Measurements from ENCODE around the gene MAP1B.

The MAP1B gene

GRCh38 chr5:72203251-72203845 is 96.1 kb downstream of the MAP1B start:
- no peaks in the 10 kb centered on the region for H3K9me2 ChIP-seq (ENCODE audit: low read depth, low read length)
- no peaks in the 10 kb centered on the region for H3K4me1 ChIP-seq (ENCODE audit: insufficient read depth, low read length, severe bottlenecking)
- TF ChIP-seq EZH2 (IDR thresholded peaks at IDR 0.05; ENCODE audit: borderline replicate concordance, low read length) (no peak), CTCF (IDR thresholded peaks at IDR 0.05; ENCODE audit: low read length) (no peak)
- no peaks in the 10 kb centered on the region for H3F3A ChIP-seq (ENCODE audit: insufficient read depth, low read length)
- no peak overlapping the region for H3K27ac ChIP-seq (ENCODE audit: low read depth, low read length, poor library complexity, severe bottlenecking)
- H3K9ac ChIP-seq (ENCODE audit: low read length) = no peak overlapping the region
- H3K4me2 ChIP-seq (ENCODE audit: low read length) = no peak overlapping the region
- H3K4me3 ChIP-seq (ENCODE audit: low read depth, low read length, poor library complexity, severe bottlenecking) = no peak overlapping the region
- H3K27me3 ChIP-seq (ENCODE audit: insufficient read depth, low read length) = no peaks in the 10 kb centered on the region
- no peaks in the 10 kb centered on the region for H3K9me3 ChIP-seq (ENCODE audit: low read length)
- H2AFZ ChIP-seq (ENCODE audit: low read length) = no peak overlapping the region
- no peaks in the 10 kb centered on the region for H4K20me1 ChIP-seq (ENCODE audit: insufficient read depth, low read length)
- no peaks in the 10 kb centered on the region for H3K79me2 ChIP-seq (ENCODE audit: insufficient read depth, low read length)
- H3K36me3 ChIP-seq (ENCODE audit: insufficient read depth, low read length) = no peaks in the 10 kb centered on the region; the same call in 1 of the 2 replicates

- Histone ChIP-seq H3K4me3 (ENCODE audit: low read depth, low read length, poor library complexity, severe bottlenecking) (no peak overlapping the region), H3K27ac (ENCODE audit: low read depth, low read length, poor library complexity, severe bottlenecking) (no peak overlapping the region), H3K27me3 (ENCODE audit: insufficient read depth, low read length) (no peaks in the 10 kb centered on the region), H3K9ac (ENCODE audit: low read length) (no peak overlapping the region), H3K4me2 (ENCODE audit: low read length) (no peak overlapping the region), H3K9me3 (ENCODE audit: low read length) (no peaks in the 10 kb centered on the region), H3K9me2 (ENCODE audit: low read depth, low read length) (no peaks in the 10 kb centered on the region), H3K79me2 (ENCODE audit: insufficient read depth, low read length) (no peaks in the 10 kb centered on the region), H3K4me1 (ENCODE audit: insufficient read depth, low read length, severe bottlenecking) (no peaks in the 10 kb centered on the region), H2AFZ (ENCODE audit: low read length) (no peak overlapping the region), H3F3A (ENCODE audit: insufficient read depth, low read length) (no peaks in the 10 kb centered on the region), H3K36me3 (ENCODE audit: insufficient read depth, low read length) (no peaks in the 10 kb centered on the region; the same call in 1 of the 2 replicates), H4K20me1 (ENCODE audit: insufficient read depth, low read length) (no peaks in the 10 kb centered on the region)
- TF ChIP-seq EZH2 (IDR thresholded peaks at IDR 0.05; ENCODE audit: borderline replicate concordance, low read length) = no peak
These were observed 97.7 kb downstream of the MAP1B start for GRCh38 chr5:72204946-72205345.

GRCh38 chr5:72205431-72206009 is 98.2 kb downstream of the MAP1B start:
- no peak overlapping the region for H3K9ac ChIP-seq (ENCODE audit: low read length)
- no peak overlapping the region for H3K4me3 ChIP-seq (ENCODE audit: low read depth, low read length, poor library complexity, severe bottlenecking)
- H3K27ac ChIP-seq (ENCODE audit: low read depth, low read length, poor library complexity, severe bottlenecking) = no peak overlapping the region
- no peak overlapping the region for H3K4me2 ChIP-seq (ENCODE audit: low read length)
- H3F3A ChIP-seq (ENCODE audit: insufficient read depth, low read length) = no peaks in the 10 kb centered on the region
- H3K9me3 ChIP-seq (ENCODE audit: low read length) = no peaks in the 10 kb centered on the region
- TF ChIP-seq CTCF (IDR thresholded peaks at IDR 0.05; ENCODE audit: low read length) (no peak), EZH2 (IDR thresholded peaks at IDR 0.05; ENCODE audit: borderline replicate concordance, low read length) (no peak)
- H3K4me1 ChIP-seq (ENCODE audit: insufficient read depth, low read length, severe bottlenecking) = no peaks in the 10 kb centered on the region
- no peak overlapping the region for H2AFZ ChIP-seq (ENCODE audit: low read length)
- H3K36me3 ChIP-seq (ENCODE audit: insufficient read depth, low read length) = no peaks in the 10 kb centered on the region; the same call in 1 of the 2 replicates
- no peaks in the 10 kb centered on the region for H3K9me2 ChIP-seq (ENCODE audit: low read depth, low read length)
- H3K79me2 ChIP-seq (ENCODE audit: insufficient read depth, low read length) = no peaks in the 10 kb centered on the region
- no peaks in the 10 kb centered on the region for H4K20me1 ChIP-seq (ENCODE audit: insufficient read depth, low read length)
- no peaks in the 10 kb centered on the region for H3K27me3 ChIP-seq (ENCODE audit: insufficient read depth, low read length)

GRCh38 chr5:72206160-72206559 is 98.9 kb downstream of the MAP1B start:
- H3K27me3 ChIP-seq (ENCODE audit: insufficient read depth, low read length) = no peaks in the 10 kb centered on the region
- H3K9me2 ChIP-seq (ENCODE audit: low read depth, low read length) = no peaks in the 10 kb centered on the region
- H3K9ac ChIP-seq (ENCODE audit: low read length) = no peak overlapping the region
- H3K36me3 ChIP-seq (ENCODE audit: insufficient read depth, low read length) = no peaks in the 10 kb centered on the region; the same call in 1 of the 2 replicates
- H3F3A ChIP-seq (ENCODE audit: insufficient read depth, low read length) = no peaks in the 10 kb centered on the region
- no peak overlapping the region for H3K27ac ChIP-seq (ENCODE audit: low read depth, low read length, poor library complexity, severe bottlenecking)
- no peaks in the 10 kb centered on the region for H4K20me1 ChIP-seq (ENCODE audit: insufficient read depth, low read length)
- no peak overlapping the region for H3K4me3 ChIP-seq (ENCODE audit: low read depth, low read length, poor library complexity, severe bottlenecking)
- H3K4me1 ChIP-seq (ENCODE audit: insufficient read depth, low read length, severe bottlenecking) = no peaks in the 10 kb centered on the region
- H3K4me2 ChIP-seq (ENCODE audit: low read length) = no peak overlapping the region
- H2AFZ ChIP-seq (ENCODE audit: low read length) = no peak overlapping the region
- no peaks in the 10 kb centered on the region for H3K79me2 ChIP-seq (ENCODE audit: insufficient read depth, low read length)
- H3K9me3 ChIP-seq (ENCODE audit: low read length) = no peaks in the 10 kb centered on the region
- TF ChIP-seq CTCF (IDR thresholded peaks at IDR 0.05; ENCODE audit: low read length) (no peak), EZH2 (IDR thresholded peaks at IDR 0.05; ENCODE audit: borderline replicate concordance, low read length) (no peak)

Measured in OCI-LY1 (cell line).